SK-N-SH (cell line): ENCODE results near the gene LYPD5. TPM values are rescaled to one million over a fixed set of nuclear protein-coding genes. Genes with fewer than 3 reads are reported as not detected.
A peak's percentile ranks its signal among the peaks of the same experiment; 100 is the strongest.

ENCODE experiments used
- CTCF ChIA-PET: fragments of 300-600, 350-600 bp; formaldehyde crosslinking; extraction: SDS; loops from one replicate; lab custom pipeline; 2021; lab: Yijun Ruan, JAX
- POLR2A ChIA-PET: fragments of 350-600 bp; sonication (Branson Sonifier 250); formaldehyde crosslinking; extraction: SDS; loops from one replicate; lab custom pipeline; 2020; ENCODE audit warnings: antibody characterized with exemption, inconsistent platforms; lab: Yijun Ruan, JAX
- DNase-seq: peaks from one replicate; pipeline ENCODE4 v3.0.0; 2012
- H2AFZ ChIP-seq: fragments of 200-600 bp; sonication (generic); 2 replicates; pipeline ENCODE4 v1.8.1; 2016; ENCODE audit warnings: antibody characterized with exemption, mild to moderate bottlenecking, low read depth
- H3F3A ChIP-seq: fragments of 200-600 bp; sonication (generic); replicated peaks from 2 replicates; pipeline ENCODE3; 2016; ENCODE audit warnings: antibody characterized with exemption, mild to moderate bottlenecking; ENCODE audit not compliant: insufficient read depth
- H3K27ac ChIP-seq, 2 experiments: fragments of 200-500 bp in 1 of 2; fragments of 200-600 bp in 1 of 2; sonication (Bioruptor generic) in 1 of 2; sonication (generic), shearing (Covaris generic) in 1 of 2; 2 replicates each; pipeline versions ENCODE4 v1.5.1 to v1.6.1; 2014 to 2016; ENCODE audit warnings: low read depth in 2 of 2, inconsistent platforms in 1 of 2, low read length in 1 of 2, mild to moderate bottlenecking in 1 of 2, mixed read lengths in 1 of 2
- H3K27me3 ChIP-seq: fragments of 200-600 bp; sonication (generic), shearing (Covaris generic); 2 replicates; pipeline ENCODE4 v1.6.1; 2016; ENCODE audit warnings: mixed run types; ENCODE audit not compliant: insufficient read depth
- H3K36me3 ChIP-seq, 2 experiments: fragments of 200-500 bp in 1 of 2; fragments of 200-600 bp in 1 of 2; sonication (Bioruptor generic) in 1 of 2; sonication (generic) in 1 of 2; replicated peaks in 1 of 2; 2 replicates each; pipeline versions ENCODE3 to v1.5.1; 2014 to 2016; ENCODE audit warnings: low read length in 1 of 2, mild to moderate bottlenecking in 1 of 2; ENCODE audit not compliant: insufficient read depth in 2 of 2, control insufficient read depth in 1 of 2
- H3K4me1 ChIP-seq, 2 experiments: fragments of 200-500 bp in 1 of 2; fragments of 200-600 bp in 1 of 2; sonication (Bioruptor generic) in 1 of 2; sonication (generic), shearing (Covaris generic) in 1 of 2; 2 replicates each; pipeline versions ENCODE4 v1.5.1 to v1.6.1; 2014 to 2016; ENCODE audit warnings: low read depth in 1 of 2, low read length in 1 of 2, mixed run types in 1 of 2; ENCODE audit not compliant: insufficient read depth in 2 of 2, control insufficient read depth in 1 of 2
- H3K4me2 ChIP-seq: fragments of 200-600 bp; sonication (generic), shearing (Covaris generic); 2 replicates; pipeline ENCODE4 v1.6.1; 2017; ENCODE audit warnings: mixed run types
- H3K4me3 ChIP-seq, 2 experiments: fragments of 200-500 bp in 1 of 2; fragments of 200-600 bp in 1 of 2; sonication (Bioruptor generic) in 1 of 2; sonication (generic), shearing (Covaris generic) in 1 of 2; 2 replicates each; pipeline versions ENCODE4 v1.5.1 to v1.8.1; 2014 to 2016; ENCODE audit warnings: low read depth in 2 of 2, inconsistent platforms in 1 of 2, low read length in 1 of 2, mild to moderate bottlenecking in 1 of 2, mixed read lengths in 1 of 2, moderate library complexity in 1 of 2
- H3K79me2 ChIP-seq: fragments of 200-600 bp; sonication (generic); 2 replicates; pipeline ENCODE4 v1.8.1; 2017; ENCODE audit warnings: mild to moderate bottlenecking; ENCODE audit not compliant: insufficient read depth
- H3K9ac ChIP-seq: fragments of 200-600 bp; sonication (generic); 2 replicates; pipeline ENCODE4 v1.6.1; 2017; ENCODE audit warnings: mixed run types
- H3K9me2 ChIP-seq: fragments of 200-600 bp; sonication (generic); 2 replicates; pipeline ENCODE4 v1.6.1; 2017; ENCODE audit warnings: mixed run types
- H3K9me3 ChIP-seq: fragments of 200-600 bp; sonication (generic); 2 replicates; pipeline ENCODE4 v1.6.1; 2017; ENCODE audit warnings: mixed run types, mild to moderate bottlenecking, moderate library complexity
- H4K20me1 ChIP-seq: fragments of 200-600 bp; sonication (generic); 2 replicates; pipeline ENCODE4 v1.6.1; 2017; ENCODE audit warnings: mild to moderate bottlenecking, mixed run types; ENCODE audit not compliant: insufficient read depth
- CHD2 ChIP-seq: fragments of 150-350 bp; IDR thresholded peaks from 2 replicates; pipeline ENCODE4 v1.6.1; 2018; ENCODE audit warnings: low read length; ENCODE audit not compliant: partially characterized antibody
- CTCF ChIP-seq: fragments of 200-600 bp; sonication (generic); IDR thresholded peaks from 2 replicates; pipeline ENCODE4 v1.6.1; 2017; ENCODE audit warnings: antibody characterized with exemption, mild to moderate bottlenecking, moderate library complexity
- ELF1 ChIP-seq: IDR thresholded peaks from 2 replicates; pipeline ENCODE4 v1.4.0; 2012
- EP300 ChIP-seq, 2 experiments: IDR thresholded peaks; 2 replicates each; pipeline versions ENCODE4 v1.4.0 to v1.6.1; 2012; ENCODE audit warnings: borderline replicate concordance in 1 of 2, low read depth in 1 of 2, low read length in 1 of 2
- EZH2phosphoT487 ChIP-seq: fragments of 200-600 bp; sonication (generic); IDR thresholded peaks from 2 replicates; pipeline ENCODE4 v1.6.1; 2017; ENCODE audit warnings: low read depth, mixed run types, mild to moderate bottlenecking, antibody characterized with exemption, moderate library complexity, borderline replicate concordance
- FOXJ3 ChIP-seq: sonication (generic); formaldehyde crosslinking; IDR thresholded peaks from 2 replicates; pipeline ENCODE4 v1.5.1; 2020; ENCODE audit warnings: mild to moderate bottlenecking, missing genetic modification reagents
- GABPA ChIP-seq: IDR thresholded peaks from 2 replicates; pipeline ENCODE4 v1.4.0; 2012; ENCODE audit warnings: low read depth, mild to moderate bottlenecking
- GATA2 ChIP-seq: sonication (generic); formaldehyde crosslinking; IDR thresholded peaks from 2 replicates; pipeline ENCODE4 v1.5.0; 2020; ENCODE audit warnings: mild to moderate bottlenecking, missing genetic modification reagents
- JUND ChIP-seq: IDR thresholded peaks from 2 replicates; pipeline ENCODE4 v1.4.0; 2012
- MEF2A ChIP-seq: IDR thresholded peaks from 2 replicates; pipeline ENCODE4 v1.4.0; 2012; ENCODE audit warnings: low read depth, borderline replicate concordance
- MXI1 ChIP-seq: IDR thresholded peaks from 2 replicates; pipeline ENCODE4 v1.6.1; 2012; ENCODE audit warnings: mild to moderate bottlenecking, low read depth, low read length, improper control_type of control experiment
- NFIC ChIP-seq: IDR thresholded peaks from 2 replicates; pipeline ENCODE4 v1.4.0; 2012; ENCODE audit warnings: borderline replicate concordance
- NRF1 ChIP-seq: IDR thresholded peaks from 2 replicates; pipeline ENCODE4 v1.6.1; 2012; ENCODE audit warnings: low read depth, mild to moderate bottlenecking, low read length
- POLR2AphosphoS5 ChIP-seq: IDR thresholded peaks from 2 replicates; pipeline ENCODE4 v1.6.1; 2012; ENCODE audit warnings: low read depth, low read length
- RAD21 ChIP-seq: IDR thresholded peaks from 2 replicates; pipeline ENCODE4 v1.6.1; 2012; ENCODE audit warnings: mild to moderate bottlenecking, low read length
- RCOR1 ChIP-seq: fragments of 150-350 bp; IDR thresholded peaks from 2 replicates; pipeline ENCODE4 v1.6.1; 2017; ENCODE audit warnings: antibody characterized with exemption, low read length
- RFX5 ChIP-seq: IDR thresholded peaks from 2 replicates; pipeline ENCODE4 v1.6.1; 2012; ENCODE audit warnings: mild to moderate bottlenecking, improper control_type of control experiment, low read length
- SIN3A ChIP-seq: IDR thresholded peaks from 2 replicates; pipeline ENCODE4 v1.6.1; 2012; ENCODE audit warnings: low read depth, mild to moderate bottlenecking, low read length, moderate library complexity, borderline replicate concordance
- TCF12 ChIP-seq: IDR thresholded peaks from 2 replicates; pipeline ENCODE4 v1.4.0; 2012
- USF1 ChIP-seq: IDR thresholded peaks from 2 replicates; pipeline ENCODE4 v1.4.0; 2012; ENCODE audit warnings: low read depth, borderline replicate concordance
- USF2 ChIP-seq: fragments of 150-350 bp; IDR thresholded peaks from 2 replicates; pipeline ENCODE4 v1.6.1; 2017; ENCODE audit warnings: antibody characterized with exemption, low read length, low read depth, borderline replicate concordance
- YY1 ChIP-seq: IDR thresholded peaks from 2 replicates; pipeline ENCODE4 v1.4.0; 2012; ENCODE audit warnings: low read depth, mild to moderate bottlenecking
- ZBTB33 ChIP-seq: IDR thresholded peaks from 2 replicates; pipeline ENCODE4 v1.4.0; 2012; ENCODE audit warnings: low read depth, borderline replicate concordance
- WGBS: methylation state at CpG from one replicate; pipeline ENCODE4 v1.1.6; 2017; ENCODE audit warnings: low lambda C conversion rate; 5-methylcytosine and 5-hydroxymethylcytosine counted together
- polyA plus RNA-seq, 3 experiments: library from polyadenylated mRNA; depleted of rRNA; stranded (reverse); fragments of >200 nt; gene quantifications; 2 replicates each; pipeline ENCODE4 v1.2.3, GENCODE V29; 2012

The LYPD5 gene
- polyA plus RNA-seq, 1 of the 3 experiments (the other 2 are of a cell fraction) = 0.13 TPM

- ChIA-PET CTCF (interaction anchor here (1.2 to 2.6 kb wide), 7 partner anchors 8 to 26 kb away, joined by 3 to 14 read pairs (median 4); partner anchors contain the start of gene KCNN4), POLR2A (no interaction called here)
- no peak overlapping the region for H3K4me3 ChIP-seq
- TF ChIP-seq TCF12 (no peak), MEF2A (no peak), GATA2 (CRISPR knock-in tag) (no peak), USF1 (no peak), POLR2AphosphoS5 (no peak), NFIC (no peak)
- H3K9me2 ChIP-seq = no peaks in the 10 kb centered on the region
- no peaks in the 10 kb centered on the region for H3K27me3 ChIP-seq
- peaks cover 50% of the 10 kb centered on the region for H3F3A ChIP-seq
- no peaks in the 10 kb centered on the region for H3K9me3 ChIP-seq
- H3K27ac ChIP-seq = no peak overlapping the region
- H3K36me3 ChIP-seq = no peaks in the 10 kb centered on the region
- no peaks in the 10 kb centered on the region for H4K20me1 ChIP-seq
- H3K9ac ChIP-seq = no peak overlapping the region
- DNase-seq = no peak
- H3K79me2 ChIP-seq = peaks cover 2% of the 10 kb centered on the region; the same call in 1 of the 2 replicates
- H3K4me2 ChIP-seq = no peak overlapping the region
- H2AFZ ChIP-seq = no peak overlapping the region
- H3K4me1 ChIP-seq = peaks cover 0 to 52% of the 10 kb centered on the region in 2 experiments; a peak in 3 of 4 replicates
- WGBS = 93% methylated on average over 4 of the region's 4 CpGs
Observed at GRCh38 chr19:43760941-43761340, 41.3 kb downstream of the LYPD5 start.

- Histone ChIP-seq H3K36me3 (no peaks in the 10 kb centered on the region), H3K9me2 (no peaks in the 10 kb centered on the region), H3K9ac (no peak overlapping the region), H3K4me1 (peaks cover 0 to 44% of the 10 kb centered on the region in 2 experiments; a peak in 3 of 4 replicates), H2AFZ (no peak overlapping the region), H3K4me2 (no peak overlapping the region), H3F3A (peaks cover 51% of the 10 kb centered on the region), H3K27ac (peak overlapping the region; percentile 50 to 60; a peak in 3 of 4 replicates), H3K4me3 (no peak overlapping the region), H3K27me3 (no peaks in the 10 kb centered on the region), H4K20me1 (no peaks in the 10 kb centered on the region), H3K9me3 (no peaks in the 10 kb centered on the region), H3K79me2 (peaks cover 5% of the 10 kb centered on the region; the same call in 1 of the 2 replicates)
- no peak for DNase-seq
- ChIA-PET POLR2A (no interaction called here), CTCF (interaction anchor here (1.0 to 2.6 kb wide), 4 partner anchors 10 to 25 kb away, joined by 3 to 14 read pairs (median 6); no protein-coding TSS in a partner anchor)
- 54% methylated on average over 5 of the region's 5 CpGs for WGBS
- TF ChIP-seq MEF2A = no peak
- no peak for TF ChIP-seq FOXJ3 (CRISPR knock-in tag)
- TF ChIP-seq ELF1 = no peak
- no peak for TF ChIP-seq MXI1
- TF ChIP-seq EZH2phosphoT487 = no peak
- no peak for TF ChIP-seq RCOR1
- no peak for TF ChIP-seq YY1
- no peak for TF ChIP-seq USF2
- TF ChIP-seq CTCF = peak; percentile 61
- no peak for TF ChIP-seq GABPA
- no peak for TF ChIP-seq SIN3A
- TF ChIP-seq NRF1 = no peak
- no peak for TF ChIP-seq TCF12
- TF ChIP-seq RAD21 = no peak
- TF ChIP-seq USF1 = no peak
- no peak for TF ChIP-seq ZBTB33
- no peak for TF ChIP-seq CHD2
- TF ChIP-seq POLR2AphosphoS5 = no peak
- no peak for TF ChIP-seq GATA2 (CRISPR knock-in tag)
- TF ChIP-seq EP300 (IDR thresholded peaks at IDR 0.05; ENCODE audit: borderline replicate concordance in 1 of 2, low read depth in 1 of 2, low read length in 1 of 2) = no peak
- no peak for TF ChIP-seq JUND
- no peak for TF ChIP-seq RFX5
Observed at GRCh38 chr19:43759515-43759914, 42.7 kb downstream of the LYPD5 start.
